ENCODE data around the gene RASSF4.

Gene RASSF4

GRCh38 chr10:44927352-44927751 lies 32.2 kb upstream of the RASSF4 start:
- FAIRE-seq (no peak), DNase-seq (ENCODE audit: low spot score) (peak; percentile 45)

- FAIRE-seq (no peak), DNase-seq (ENCODE audit: low spot score) (no peak)
Measured at GRCh38 chr10:44928462-44928861, 31.1 kb upstream of the RASSF4 start.

GRCh38 chr10:44929356-44930255 lies 30.0 kb upstream of the RASSF4 start:
- DNase-seq (ENCODE audit: low spot score) (no peak), FAIRE-seq (no peak)

GRCh38 chr10:44930904-44931620 lies 28.5 kb upstream of the RASSF4 start:
- no peak for FAIRE-seq
- DNase-seq (ENCODE audit: low spot score): no peak

GRCh38 chr10:44931621-44932516 lies 27.7 kb upstream of the RASSF4 start:
- no peak for DNase-seq (ENCODE audit: low spot score)
- FAIRE-seq: no peak

- DNase-seq (ENCODE audit: low spot score) (peak; percentile 72), FAIRE-seq (no peak)
Measured at GRCh38 chr10:44932517-44933450, 26.8 kb upstream of the RASSF4 start.

GRCh38 chr10:44933451-44934321 lies 25.9 kb upstream of the RASSF4 start:
- DNase-seq (ENCODE audit: low spot score) (no peak), FAIRE-seq (no peak)

GRCh38 chr10:44934416-44935200 lies 25.0 kb upstream of the RASSF4 start:
- FAIRE-seq (no peak), DNase-seq (ENCODE audit: low spot score) (no peak)

- DNase-seq (ENCODE audit: low spot score) (peak; percentile 90), FAIRE-seq (peak; percentile 69)
Measured at GRCh38 chr10:44935201-44935965, 24.2 kb upstream of the RASSF4 start.

GRCh38 chr10:44935966-44936295 lies 23.7 kb upstream of the RASSF4 start:
- no peak for FAIRE-seq

GRCh38 chr10:44936314-44936975 lies 23.2 kb upstream of the RASSF4 start:
- DNase-seq (ENCODE audit: low spot score): no peak
- no peak for FAIRE-seq

More at GRCh38 chr10:44935966-44936295, 23.7 kb upstream of the RASSF4 start:
- DNase-seq (ENCODE audit: low spot score): no peak

GRCh38 chr10:44937196-44938005 lies 22.2 kb upstream of the RASSF4 start:
- FAIRE-seq: no peak
- no peak for DNase-seq (ENCODE audit: low spot score)

- DNase-seq (ENCODE audit: low spot score) (no peak), FAIRE-seq (no peak)
Measured at GRCh38 chr10:44938956-44939355, 20.6 kb upstream of the RASSF4 start.

- peak; percentile 36 for DNase-seq (ENCODE audit: low spot score)
- FAIRE-seq: peak; percentile 45
Measured at GRCh38 chr10:44939691-44940401, 19.8 kb upstream of the RASSF4 start.

GRCh38 chr10:44944354-44944753 lies 15.2 kb upstream of the RASSF4 start:
- FAIRE-seq (no peak), DNase-seq (ENCODE audit: low spot score) (no peak)

GRCh38 chr10:44946205-44946604 lies 13.4 kb upstream of the RASSF4 start:
- DNase-seq (ENCODE audit: low spot score) (peak; percentile 72), FAIRE-seq (peak; percentile 10)
